Ovary (tissue), 9 donors: ENCODE measurements around the gene TECPR2. TPM values are rescaled to one million over a fixed set of nuclear protein-coding genes. Genes with fewer than 3 reads are reported as not detected.

Experiments used
- DNase-seq, 5 donors: peaks; one replicate each; pipeline ENCODE4 v3.0.0-alpha.2; 2019 to 2020
- H3K27ac ChIP-seq, 2 donors: fragments of 200-600 bp; one replicate each; pipeline versions ENCODE4 v1.5.1 to v1.8.0; 2019 to 2022
- H3K27me3 ChIP-seq: fragments of 200-600 bp; one replicate; pipeline ENCODE4 v1.8.0; 2022
- H3K36me3 ChIP-seq: fragments of 200-600 bp; sonication (generic); one replicate; pipeline ENCODE4 v1.5.1; 2019
- H3K4me1 ChIP-seq: one replicate; pipeline ENCODE4 v1.8.1; 2013; ENCODE audit warnings: mild to moderate bottlenecking, moderate library complexity; ENCODE audit not compliant: insufficient read depth
- H3K4me3 ChIP-seq: fragments of 200-600 bp; sonication (generic); one replicate; pipeline ENCODE4 v1.5.1; 2017
- H3K9me3 ChIP-seq, 2 donors: fragments of 200-600 bp in 1 of 2; sonication (generic) in 1 of 2; one replicate each; pipeline versions ENCODE4 v1.5.1 to v1.8.1; 2013 to 2019; ENCODE audit warnings: mild to moderate bottlenecking in 1 of 2, moderate library complexity in 1 of 2
- CTCF ChIP-seq, 3 donors: fragments of 450-650 bp in 2 of 3; fragments of 200-600 bp in 1 of 3; IDR thresholded peaks; one replicate each; pipeline versions ENCODE4 v1.5.1 to v1.8.0; 2016 to 2022; ENCODE audit warnings: antibody characterized with exemption in 3 of 3, mild to moderate bottlenecking in 1 of 3
- EP300 ChIP-seq: sonication (generic); formaldehyde crosslinking; IDR thresholded peaks from one replicate; pipeline ENCODE4 v1.6.1; 2017; ENCODE audit warnings: antibody characterized with exemption
- POLR2A ChIP-seq: fragments of 450-650 bp; IDR thresholded peaks from one replicate; pipeline ENCODE4 v1.6.1; 2017; ENCODE audit warnings: antibody characterized with exemption, mild to moderate bottlenecking, moderate library complexity
- WGBS, 3 donors: extraction: QIAGEN DNeasy Blood & Tissue Kit in 1 of 3; methylation state at CpG; one replicate each; pipeline versions ENCODE4 v1.1.5 to v1.1.7; 2013 to 2017; 5-methylcytosine and 5-hydroxymethylcytosine counted together
- intact Hi-C, 4 donors: fragments of 100-400 bp; cut with DNase I; formaldehyde crosslinking; loops; one replicate each; pipeline versions ENCODE4 v1.11.0 to v1.15.1; 2022 to 2023
- polyA plus RNA-seq, 2 donors: library from polyadenylated mRNA; stranded (reverse); fragments of 200-250 nt in 1 of 2; fragments of 350-450 nt in 1 of 2; fragmentation: Illumina TruSeq in 1 of 2; extraction: RNeasy Lipid Tissue Mini Kit (QIAGEN cat#74804) in 1 of 2; gene quantifications; one replicate each; pipeline ENCODE4 v1.2.3, GENCODE V29; 2013 to 2014
- total RNA-seq, 7 donors: library from RNA; depleted of rRNA in 2 of 7; stranded (reverse); fragments of >200 nt in 2 of 7; fragmentation: NEBNext Ultra II Directional in 3 of 7; extraction: Animal tissue kit (Norgen Biotek cat#: 25700) in 3 of 7; gene quantifications; one replicate each; pipeline versions ENCODE4 v1.1.0 to v1.2.4, GENCODE V29; 2016 to 2023
- donor health status: DM: no; HTN: no; CAD: no; lungs with moderate emphysema.
- donor health status: DM: no; HTN: no; CAD: no.
- donor health status: Bipolar disorder and iron deficiency.
- donor health status: DM: yes; HTN: yes; CAD: no.
- donor health status: DM: no; HTN: no; CAD: no.
- donor health status: DM: yes; HTN: yes; CAD: no.

Gene TECPR2
- total and polyA plus RNA-seq, 9 donors = 8.6 to 29.3 (median 25.8) TPM

DNA sequence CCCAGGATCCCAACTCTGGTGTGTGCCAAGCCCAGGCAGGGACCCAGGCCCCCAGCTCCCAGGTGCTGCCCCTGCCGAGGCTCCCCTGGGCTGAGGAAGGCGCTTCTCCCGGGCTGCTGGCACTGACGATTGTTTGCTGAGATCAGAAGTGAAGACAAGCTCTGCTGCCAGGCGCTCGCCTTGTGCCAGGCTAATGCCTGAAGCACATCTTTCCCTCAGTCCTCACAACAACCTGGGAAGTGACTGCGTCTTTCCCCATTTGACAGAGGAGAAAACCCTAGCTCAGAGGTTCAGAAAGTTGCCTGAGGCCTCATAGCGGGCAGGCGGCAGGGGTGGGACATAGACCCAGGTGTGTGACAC lies 110.0 kb downstream of the TECPR2 start:
- no peak for TF ChIP-seq POLR2A
- no peak for TF ChIP-seq CTCF (IDR thresholded peaks at IDR 0.05)
- TF ChIP-seq EP300 = no peak
- no peaks in the 10 kb centered on the region for H3K9me3 ChIP-seq
- no peak for DNase-seq
- WGBS, 3 donors = 86 to 89% (median 88%) methylated on average over 9 of the region's 9 CpGs
- no peak overlapping the region for H3K4me3 ChIP-seq
- H3K4me1 ChIP-seq = peaks cover 11% of the 10 kb centered on the region
- intact Hi-C loops = no loop called here
- no peak overlapping the region for H3K27ac ChIP-seq
- H3K36me3 ChIP-seq = no peaks in the 10 kb centered on the region
- H3K27me3 ChIP-seq = no peaks in the 10 kb centered on the region

GRCh38 chr14:102473559-102473958 lies 110.8 kb downstream of the TECPR2 start:
- no peak for DNase-seq
- Histone ChIP-seq H3K27me3 (no peaks in the 10 kb centered on the region), H3K4me3 (no peak overlapping the region), H3K9me3 (no peaks in the 10 kb centered on the region), H3K36me3 (no peaks in the 10 kb centered on the region), H3K4me1 (peaks cover 11% of the 10 kb centered on the region), H3K27ac (no peak overlapping the region)
- 15 to 47% (median 15%) methylated on average over 2 of the region's 2 CpGs for WGBS, 3 donors
- TF ChIP-seq EP300 = no peak
- TF ChIP-seq POLR2A = no peak
- no peak for TF ChIP-seq CTCF (IDR thresholded peaks at IDR 0.05)
- intact Hi-C loops = no loop called here

DNA sequence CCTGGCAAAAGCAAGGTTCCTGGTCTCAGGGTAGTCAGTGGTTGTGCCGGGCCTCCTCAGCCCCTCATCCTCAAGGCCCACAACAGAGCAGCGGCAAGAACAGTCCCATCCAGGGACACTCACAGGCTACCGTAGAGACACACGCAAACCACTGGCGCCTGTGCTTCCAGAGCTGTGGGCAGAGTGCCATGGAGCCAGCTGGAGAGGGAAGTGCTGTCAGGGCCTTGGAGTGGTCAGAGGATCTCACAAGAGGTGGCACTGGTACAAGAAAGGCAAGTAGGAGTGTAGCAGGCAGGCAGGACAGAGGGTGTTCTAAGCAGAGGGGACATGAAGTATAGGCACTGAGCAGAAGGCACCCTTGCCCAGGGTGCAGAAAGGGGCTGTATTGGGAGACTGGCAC lies 112.2 kb downstream of the TECPR2 start:
- 17 to 53% (median 20%) methylated on average over 5 of the region's 5 CpGs for WGBS, 3 donors
- TF ChIP-seq CTCF (IDR thresholded peaks at IDR 0.05) (no peak), EP300 (no peak), POLR2A (no peak)
- peak; percentile 58 to 85 (median 81) for DNase-seq

GRCh38 chr14:102479107-102479506 lies 116.4 kb downstream of the TECPR2 start:
- 95 to 98% (median 96%) methylated on average over 2 of the region's 2 CpGs for WGBS, 3 donors
- Histone ChIP-seq H3K27me3 (no peaks in the 10 kb centered on the region), H3K9me3 (no peaks in the 10 kb centered on the region), H3K4me1 (peaks cover 11% of the 10 kb centered on the region), H3K4me3 (no peak overlapping the region), H3K36me3 (no peaks in the 10 kb centered on the region), H3K27ac (peak overlapping the region in 1 of 2 donors; percentile 63)
- intact Hi-C loops = no loop called here
- no peak for DNase-seq
- TF ChIP-seq CTCF (IDR thresholded peaks at IDR 0.05) (no peak), POLR2A (no peak), EP300 (no peak)

More for the DNA sequence above, 112.2 kb downstream of the TECPR2 start:
- H3K27me3 ChIP-seq = no peaks in the 10 kb centered on the region
- H3K9me3 ChIP-seq = no peaks in the 10 kb centered on the region
- no peak overlapping the region for H3K27ac ChIP-seq
- H3K36me3 ChIP-seq = no peaks in the 10 kb centered on the region
- no peak overlapping the region for H3K4me3 ChIP-seq
- intact Hi-C loops = no loop called here
- peaks cover 16% of the 10 kb centered on the region for H3K4me1 ChIP-seq
